CD4-positive, CD25-positive, alpha-beta regulatory T cell (primary cell): Measurements from ENCODE around the gene R3HDM2. TPM values are rescaled to one million over a fixed set of nuclear protein-coding genes. Genes with fewer than 3 reads are reported as not detected.
A peak's percentile ranks its signal among the peaks of the same experiment; 100 is the strongest.
"Not testable (repeated sequence)": the region's sequence is repeated elsewhere in the genome, so short reads cannot be mapped to it uniquely, and the experiment has no call there.

ENCODE experiments used
- ATAC-seq, 2 donors: fragments of 150-1000 bp; cut with Tn5 transposase; one replicate each; pipeline ENCODE4 v1.10.0; 2021; ENCODE audit warnings: low read depth in 2 of 2, moderate number of reproducible peaks in 2 of 2, moderate library complexity in 1 of 2
- DNase-seq, 3 donors: peaks; one replicate each; pipeline versions ENCODE4 v3.0.0 to v3.0.0-alpha.2; 2012 to 2022; ENCODE audit warnings: mixed read lengths in 1 of 3
- H3K27ac ChIP-seq: one replicate; pipeline ENCODE4 v1.7.0; 2013; ENCODE audit warnings: mild to moderate bottlenecking, low read length; ENCODE audit not compliant: insufficient read depth, poor library complexity, severe bottlenecking
- H3K27me3 ChIP-seq: one replicate; pipeline ENCODE4 v1.7.0; 2013; ENCODE audit warnings: low read length; ENCODE audit not compliant: control insufficient read depth, insufficient read depth
- H3K36me3 ChIP-seq: one replicate; pipeline ENCODE4 v1.7.0; 2013; ENCODE audit warnings: mild to moderate bottlenecking, low read length, moderate library complexity; ENCODE audit not compliant: control insufficient read depth, insufficient read depth
- H3K4me1 ChIP-seq: 2 replicates; pipeline ENCODE4 v1.7.0; 2013; ENCODE audit warnings: mild to moderate bottlenecking, low read length; ENCODE audit not compliant: insufficient read depth, control insufficient read depth, poor library complexity, severe bottlenecking
- H3K4me3 ChIP-seq: one replicate; pipeline ENCODE4 v1.7.0; 2013; ENCODE audit warnings: low read depth, mild to moderate bottlenecking, low read length, moderate library complexity
- H3K9me3 ChIP-seq, 2 experiments: 1 replicate in 1 of 2; 2 replicates in 1 of 2; pipeline ENCODE4 v1.7.0; 2013; ENCODE audit warnings: low read length in 2 of 2, mild to moderate bottlenecking in 1 of 2, moderate library complexity in 1 of 2; ENCODE audit not compliant: control insufficient read depth in 2 of 2
- H3K27ac Mint-ChIP-seq, 3 donors: one replicate each; pipeline ENCODE4 v1.8.0; 2020 to 2022; ENCODE audit warnings: mild to moderate bottlenecking in 3 of 3, mixed read lengths in 3 of 3, moderate library complexity in 2 of 3
- H3K27me3 Mint-ChIP-seq: one replicate; pipeline ENCODE4 v1.8.0; 2022; ENCODE audit warnings: mild to moderate bottlenecking, mixed read lengths
- H3K36me3 Mint-ChIP-seq: one replicate; pipeline ENCODE4 v1.8.0; 2020; ENCODE audit warnings: mixed read lengths
- H3K4me1 Mint-ChIP-seq, 4 donors: one replicate each; pipeline ENCODE4 v1.8.0; 2020 to 2022; ENCODE audit warnings: mixed read lengths in 4 of 4, mild to moderate bottlenecking in 1 of 4
- H3K4me3 Mint-ChIP-seq, 4 donors: one replicate each; pipeline ENCODE4 v1.8.0; 2020 to 2022; ENCODE audit warnings: mild to moderate bottlenecking in 4 of 4, mixed read lengths in 4 of 4, moderate library complexity in 3 of 4
- H3K9me3 Mint-ChIP-seq, 7 donors: one replicate each; pipeline ENCODE4 v1.8.0; 2020 to 2022; ENCODE audit warnings: mixed read lengths in 7 of 7, mild to moderate bottlenecking in 3 of 7, moderate library complexity in 2 of 7
- polyA plus RNA-seq, 4 donors: library from polyadenylated mRNA; unstranded; fragments of 300-500 nt; fragmentation: Illumina TruSeq; gene quantifications; one replicate each; pipeline ENCODE4 v1.2.3, GENCODE V29; 2021
- total RNA-seq: library from RNA; stranded (reverse); gene quantifications from one replicate; pipeline ENCODE4 v1.2.3, GENCODE V29; 2022

The R3HDM2 gene
- total and polyA plus RNA-seq, 5 donors from 2014 or later, result 6.0 to 115 (median 8.1) TPM

GRCh38 chr12:57368349-57369095, 62.3 kb downstream of the R3HDM2 start:
- Histone ChIP-seq H3K27ac (no peak overlapping the region), H3K9me3 (no peaks in the 10 kb centered on the region), H3K4me1 (no peaks in the 10 kb centered on the region), H3K36me3 (peaks cover 6% of the 10 kb centered on the region), H3K27me3 (no peaks in the 10 kb centered on the region), H3K4me3 (no peak overlapping the region)
- DNase-seq (no peak), ATAC-seq (no peak)
- no peaks in the 10 kb centered on the region for H3K27me3 Mint-ChIP-seq
- H3K9me3 Mint-ChIP-seq, result peaks cover 0 to 5% (median 2%) of the 10 kb centered on the region in 7 donors
- peaks cover 9 to 21% (median 19%) of the 10 kb centered on the region in 4 donors for H3K4me1 Mint-ChIP-seq
- H3K27ac Mint-ChIP-seq, result no peak overlapping the region
- H3K36me3 Mint-ChIP-seq, result peaks cover 21% of the 10 kb centered on the region
- H3K4me3 Mint-ChIP-seq, result no peak overlapping the region

- H3K27me3 ChIP-seq, result no peaks in the 10 kb centered on the region
- no peak overlapping the region for H3K4me3 Mint-ChIP-seq
- DNase-seq (no peak), ATAC-seq (no peak)
- H3K27ac Mint-ChIP-seq, result no peak overlapping the region
- H3K27me3 Mint-ChIP-seq, result no peaks in the 10 kb centered on the region
- peaks cover 6% of the 10 kb centered on the region for H3K36me3 ChIP-seq
- H3K27ac ChIP-seq, result no peak overlapping the region
- peaks cover 0 to 5% (median 2%) of the 10 kb centered on the region in 7 donors for H3K9me3 Mint-ChIP-seq
- H3K4me1 ChIP-seq, result no peaks in the 10 kb centered on the region
- peaks cover 25% of the 10 kb centered on the region for H3K36me3 Mint-ChIP-seq
- H3K9me3 ChIP-seq, result no peaks in the 10 kb centered on the region
- H3K4me1 Mint-ChIP-seq, result peaks cover 12 to 19% (median 15%) of the 10 kb centered on the region in 4 donors
- no peak overlapping the region for H3K4me3 ChIP-seq
These were observed 63.7 kb downstream of the R3HDM2 start for GRCh38 chr12:57367121-57367520.

- peaks cover 8 to 17% (median 12%) of the 10 kb centered on the region in 4 donors for H3K4me1 Mint-ChIP-seq
- H3K4me3 Mint-ChIP-seq, result no peak overlapping the region
- peaks cover 29% of the 10 kb centered on the region for H3K36me3 Mint-ChIP-seq
- H3K4me1 ChIP-seq, result no peaks in the 10 kb centered on the region
- DNase-seq (no peak), ATAC-seq (no peak)
- peaks cover 0 to 5% (median 2%) of the 10 kb centered on the region in 7 donors for H3K9me3 Mint-ChIP-seq
- H3K27me3 Mint-ChIP-seq, result no peaks in the 10 kb centered on the region
- H3K4me3 ChIP-seq, result no peak overlapping the region
- no peaks in the 10 kb centered on the region for H3K27me3 ChIP-seq
- H3K27ac Mint-ChIP-seq, result peak overlapping the region in 1 of 3 donors; percentile 72
- H3K9me3 ChIP-seq, result no peaks in the 10 kb centered on the region
- H3K27ac ChIP-seq, result no peak overlapping the region
- peaks cover 6% of the 10 kb centered on the region for H3K36me3 ChIP-seq
These were observed 64.5 kb downstream of the R3HDM2 start for GRCh38 chr12:57366315-57366714.

GRCh38 chr12:57364156-57364555, 66.7 kb downstream of the R3HDM2 start:
- Mint-ChIP-seq H3K4me1 (peaks cover 0 to 10% (median 7%) of the 10 kb centered on the region in 4 donors), H3K36me3 (peaks cover 24% of the 10 kb centered on the region)
- not testable (repeated sequence) for H3K4me3 Mint-ChIP-seq, ATAC-seq, H3K4me1 ChIP-seq, H3K27me3 Mint-ChIP-seq, DNase-seq, H3K9me3 ChIP-seq, H3K27ac Mint-ChIP-seq, H3K27me3 ChIP-seq, H3K27ac ChIP-seq, H3K4me3 ChIP-seq, H3K36me3 ChIP-seq, H3K9me3 Mint-ChIP-seq

GRCh38 chr12:57360468-57360867, 70.4 kb downstream of the R3HDM2 start:
- peaks cover 6 to 9% (median 7%) of the 10 kb centered on the region in 4 donors for H3K4me1 Mint-ChIP-seq
- DNase-seq (no peak), ATAC-seq (no peak)
- Histone ChIP-seq H3K27me3 (no peaks in the 10 kb centered on the region), H3K36me3 (no peaks in the 10 kb centered on the region), H3K27ac (no peak overlapping the region), H3K4me1 (no peaks in the 10 kb centered on the region), H3K4me3 (no peak overlapping the region), H3K9me3 (no peaks in the 10 kb centered on the region)
- H3K27ac Mint-ChIP-seq, result peak overlapping the region in 1 of 3 donors; percentile 32
- H3K9me3 Mint-ChIP-seq, result no peaks in the 10 kb centered on the region
- H3K36me3 Mint-ChIP-seq, result peaks cover 18% of the 10 kb centered on the region
- H3K4me3 Mint-ChIP-seq, result peak overlapping the region in 1 of 4 donors; percentile 55
- H3K27me3 Mint-ChIP-seq, result no peaks in the 10 kb centered on the region

GRCh38 chr12:57358646-57359045, 72.2 kb downstream of the R3HDM2 start:
- Histone ChIP-seq H3K27ac (no peak overlapping the region), H3K27me3 (no peaks in the 10 kb centered on the region), H3K9me3 (no peaks in the 10 kb centered on the region), H3K4me3 (no peak overlapping the region), H3K4me1 (no peaks in the 10 kb centered on the region), H3K36me3 (no peaks in the 10 kb centered on the region)
- peak overlapping the region in 1 of 3 donors; percentile 63 for H3K27ac Mint-ChIP-seq
- H3K36me3 Mint-ChIP-seq, result peaks cover 22% of the 10 kb centered on the region
- no peak overlapping the region for H3K4me3 Mint-ChIP-seq
- no peaks in the 10 kb centered on the region for H3K9me3 Mint-ChIP-seq
- H3K4me1 Mint-ChIP-seq, result peaks cover 6 to 9% (median 8%) of the 10 kb centered on the region in 4 donors
- no peaks in the 10 kb centered on the region for H3K27me3 Mint-ChIP-seq
- no peak for DNase-seq
- no peak for ATAC-seq

GRCh38 chr12:57355734-57356133, 75.1 kb downstream of the R3HDM2 start:
- ATAC-seq, result no peak

GRCh38 chr12:57352166-57352565, 78.7 kb downstream of the R3HDM2 start:
- H3K36me3 Mint-ChIP-seq, result peaks cover 38% of the 10 kb centered on the region
- H3K27me3 ChIP-seq, result no peaks in the 10 kb centered on the region
- H3K36me3 ChIP-seq, result peaks cover 8% of the 10 kb centered on the region
- no peak for ATAC-seq
- H3K27ac Mint-ChIP-seq, result no peak overlapping the region
- H3K27me3 Mint-ChIP-seq, result no peaks in the 10 kb centered on the region
- H3K4me3 ChIP-seq, result no peak overlapping the region
- no peak overlapping the region for H3K27ac ChIP-seq
- no peak overlapping the region for H3K4me3 Mint-ChIP-seq
- peaks cover 0 to 3% (median 0%) of the 10 kb centered on the region in 7 donors for H3K9me3 Mint-ChIP-seq
- DNase-seq, result no peak
- peaks cover 6 to 12% (median 8%) of the 10 kb centered on the region in 4 donors for H3K4me1 Mint-ChIP-seq
- peaks cover 0 to 3% of the 10 kb centered on the region in 2 experiments for H3K9me3 ChIP-seq
- no peaks in the 10 kb centered on the region for H3K4me1 ChIP-seq

More at GRCh38 chr12:57355734-57356133, 75.1 kb downstream of the R3HDM2 start:
- Mint-ChIP-seq H3K27me3 (no peaks in the 10 kb centered on the region), H3K9me3 (no peaks in the 10 kb centered on the region), H3K4me3 (no peak overlapping the region), H3K27ac (peak overlapping the region in 1 of 3 donors; percentile 38), H3K4me1 (peaks cover 6 to 12% (median 10%) of the 10 kb centered on the region in 4 donors), H3K36me3 (peaks cover 30% of the 10 kb centered on the region)
- no peaks in the 10 kb centered on the region for H3K27me3 ChIP-seq
- DNase-seq, result no peak
- no peak overlapping the region for H3K27ac ChIP-seq
- no peak overlapping the region for H3K4me3 ChIP-seq
- H3K36me3 ChIP-seq, result no peaks in the 10 kb centered on the region
- no peaks in the 10 kb centered on the region for H3K4me1 ChIP-seq
- no peaks in the 10 kb centered on the region for H3K9me3 ChIP-seq
